G401 (cell line): Measurements from ENCODE around the gene RCOR1. TPM values are rescaled to one million over a fixed set of nuclear protein-coding genes. Genes with fewer than 3 reads are reported as not detected.

Source experiments
- DNase-seq: peaks from one replicate; pipeline ENCODE4 v3.0.0-alpha.2; 2015; ENCODE audit warnings: low spot score
- in situ Hi-C: cut with HindIII; loops from 2 replicates; pipeline ENCODE4 v1.10.0; 2016; ENCODE audit warnings: low sequenced_read_pairs, mixed read lengths
- total RNA-seq: library from RNA; depleted of rRNA; stranded (reverse); fragments of >200 nt; shearing (Covaris generic); gene quantifications from 2 replicates; pipeline ENCODE4 v1.2.3, GENCODE V29; 2014

RCOR1 gene
- total RNA-seq, 1 experiment from 2014 or later = 29.0 TPM

- no peak for DNase-seq
- in situ Hi-C loops = no loop called here
Measured at GRCh38 chr14:102588821-102589220, 3.6 kb upstream of the RCOR1 start.

- in situ Hi-C loops = no loop called here
- DNase-seq = peak; percentile 16
Measured at GRCh38 chr14:102589761-102590290, 2.6 kb upstream of the RCOR1 start.

GRCh38 chr14:102590667-102591099, 1.8 kb upstream of the RCOR1 start:
- in situ Hi-C loops = no loop called here
- DNase-seq = peak; percentile 46

- in situ Hi-C loops = no loop called here
- peak; percentile 40 for DNase-seq
Measured at GRCh38 chr14:102591372-102591943, 991 bp upstream of the RCOR1 start.

- peak; percentile 18 for DNase-seq
- in situ Hi-C loops = no loop called here
Measured at GRCh38 chr14:102592763-102593060, 263 bp downstream of the RCOR1 start.

- no peak for DNase-seq
Measured at GRCh38 chr14:102593061-102593824, 794 bp downstream of the RCOR1 start.

GRCh38 chr14:102593825-102594137, 1.3 kb downstream of the RCOR1 start:
- in situ Hi-C loops = no loop called here
- DNase-seq = peak; percentile 40

More at GRCh38 chr14:102593061-102593824, 794 bp downstream of the RCOR1 start:
- in situ Hi-C loops = no loop called here

GRCh38 chr14:102594514-102595175, 2.2 kb downstream of the RCOR1 start:
- in situ Hi-C loops = no loop called here
- DNase-seq = peak; percentile 77

GRCh38 chr14:102601378-102601925, 9.0 kb downstream of the RCOR1 start:
- DNase-seq = no peak

GRCh38 chr14:102602421-102603292, 10.2 kb downstream of the RCOR1 start:
- DNase-seq = no peak
- in situ Hi-C loops = no loop called here

More at GRCh38 chr14:102601378-102601925, 9.0 kb downstream of the RCOR1 start:
- in situ Hi-C loops = no loop called here

GRCh38 chr14:102603293-102603907, 11.0 kb downstream of the RCOR1 start:
- in situ Hi-C loops = no loop called here
- DNase-seq = no peak

- in situ Hi-C loops = no loop called here
- DNase-seq = no peak
Measured at GRCh38 chr14:102604183-102604582, 11.7 kb downstream of the RCOR1 start.

- no peak for DNase-seq
- in situ Hi-C loops = no loop called here
Measured at GRCh38 chr14:102605029-102605428, 12.6 kb downstream of the RCOR1 start.

- DNase-seq = no peak
- in situ Hi-C loops = no loop called here
Measured at GRCh38 chr14:102606296-102606695, 13.8 kb downstream of the RCOR1 start.

GRCh38 chr14:102608064-102608446, 15.6 kb downstream of the RCOR1 start:
- no peak for DNase-seq
- in situ Hi-C loops = no loop called here

- in situ Hi-C loops = no loop called here
- no peak for DNase-seq
Measured at GRCh38 chr14:102610968-102611811, 18.7 kb downstream of the RCOR1 start.

- DNase-seq = no peak
- in situ Hi-C loops = no loop called here
Measured at GRCh38 chr14:102616318-102616717, 23.9 kb downstream of the RCOR1 start.

- DNase-seq = no peak
- in situ Hi-C loops = no loop called here
Measured at GRCh38 chr14:102616799-102617198, 24.4 kb downstream of the RCOR1 start.
